ENCODE measurements around the gene OPN1SW. TPM values are rescaled to one million over a fixed set of nuclear protein-coding genes. Genes with fewer than 3 reads are reported as not detected.

OPN1SW gene
- polyA plus RNA-seq, 10 donors = 1.7 to 4.2 (median 2.3) TPM

DNA sequence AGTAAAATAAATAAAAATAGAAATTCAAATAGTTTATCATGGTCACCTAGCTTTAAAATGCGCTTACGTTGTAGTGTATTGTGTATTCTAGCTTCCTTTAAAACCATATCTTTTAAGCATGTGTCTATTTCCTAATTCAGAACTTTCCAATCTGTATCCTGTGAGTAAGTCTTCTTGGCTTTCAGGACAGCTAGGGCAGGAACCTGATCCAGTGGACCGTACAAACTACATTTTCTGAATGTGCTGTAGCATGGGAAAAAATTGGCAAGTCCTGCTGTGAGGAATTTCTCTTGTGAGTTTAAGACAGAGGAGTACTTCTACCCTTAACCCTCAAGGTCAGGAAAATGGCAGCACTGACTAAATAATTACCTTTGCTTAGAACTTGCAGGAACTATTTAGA, 12.1 kb downstream of the OPN1SW start:
- DNase-seq = no peak

DNA sequence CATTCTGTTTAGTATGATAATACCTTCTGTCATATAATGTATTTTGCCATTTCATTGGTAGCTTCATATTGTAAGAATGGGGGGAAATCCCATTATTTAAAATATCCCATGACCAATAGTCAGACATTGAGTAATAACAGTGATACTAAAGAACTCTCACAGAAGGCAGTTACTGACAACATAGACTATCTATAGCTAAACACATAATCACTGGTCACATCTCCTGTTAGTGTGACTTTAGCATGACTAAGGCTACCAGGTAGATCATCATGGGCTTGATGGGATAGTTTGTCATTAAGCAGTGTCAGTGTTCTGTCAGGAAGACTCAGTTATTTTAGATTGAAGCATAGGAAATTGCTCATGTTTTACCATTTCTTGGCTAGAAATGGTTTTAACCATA, 16.4 kb downstream of the OPN1SW start:
- DNase-seq = no peak

GRCh38 chr7:128758553-128758952, 17.0 kb downstream of the OPN1SW start:
- no peak for DNase-seq

DNA sequence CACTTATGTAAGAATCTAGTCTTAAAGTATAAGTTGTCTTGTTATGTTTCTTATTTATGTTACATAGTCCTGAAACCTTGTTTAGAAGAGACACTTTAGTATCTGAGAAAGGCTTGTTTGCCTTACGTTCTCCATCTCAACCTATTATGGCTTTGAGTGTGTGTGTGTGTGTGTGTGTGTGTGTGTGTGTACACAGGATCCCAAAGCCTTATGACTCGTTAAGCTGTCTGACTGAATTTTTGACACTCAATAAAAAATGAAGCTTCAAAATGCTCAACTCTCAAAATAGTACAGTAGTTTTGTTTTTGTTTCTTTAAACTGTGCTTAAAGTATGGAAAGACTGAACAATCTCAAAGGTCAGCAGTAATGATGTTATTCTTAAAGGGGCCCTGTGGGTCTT, 18.4 kb downstream of the OPN1SW start:
- DNase-seq = no peak

DNA sequence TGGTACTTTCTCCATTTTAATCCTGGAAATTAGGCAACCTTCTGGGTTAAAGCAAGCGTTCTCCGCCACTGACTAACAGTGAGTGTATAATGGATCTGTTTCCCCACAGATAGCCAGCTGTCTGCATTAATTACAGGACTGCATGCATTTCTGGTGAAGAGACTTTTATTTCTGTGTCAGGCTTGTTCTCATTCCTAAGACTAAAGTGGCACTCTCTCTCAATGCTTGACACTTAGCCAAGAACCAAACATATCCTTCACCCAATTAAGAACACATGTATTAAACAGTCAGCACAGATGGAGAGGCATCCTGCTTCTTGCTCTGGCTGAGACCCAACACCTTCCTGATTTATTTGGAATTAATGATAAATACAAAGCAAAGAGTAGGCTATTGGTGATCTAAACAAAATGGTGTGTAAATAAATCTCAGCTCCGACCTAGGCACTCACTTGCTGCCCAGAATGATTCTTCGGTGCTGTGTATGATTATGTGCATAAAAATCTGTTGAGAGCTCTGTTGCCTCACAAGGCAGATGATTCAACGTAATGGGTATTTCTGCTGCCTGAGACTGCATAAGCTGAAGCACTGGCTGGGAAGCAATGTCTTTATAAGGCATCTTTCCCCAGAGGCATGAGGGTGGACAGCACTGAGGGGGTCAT, 19.6 kb downstream of the OPN1SW start:
- peak; percentile 49 to 92 (median 55) for DNase-seq

- no peak for DNase-seq
These were observed 20.3 kb downstream of the OPN1SW start for GRCh38 chr7:128755075-128755818.

- no peak for DNase-seq
These were observed 23.3 kb downstream of the OPN1SW start for GRCh38 chr7:128752251-128752650.

- DNase-seq = no peak
These were observed 28.1 kb downstream of the OPN1SW start for GRCh38 chr7:128747327-128748079.

DNA sequence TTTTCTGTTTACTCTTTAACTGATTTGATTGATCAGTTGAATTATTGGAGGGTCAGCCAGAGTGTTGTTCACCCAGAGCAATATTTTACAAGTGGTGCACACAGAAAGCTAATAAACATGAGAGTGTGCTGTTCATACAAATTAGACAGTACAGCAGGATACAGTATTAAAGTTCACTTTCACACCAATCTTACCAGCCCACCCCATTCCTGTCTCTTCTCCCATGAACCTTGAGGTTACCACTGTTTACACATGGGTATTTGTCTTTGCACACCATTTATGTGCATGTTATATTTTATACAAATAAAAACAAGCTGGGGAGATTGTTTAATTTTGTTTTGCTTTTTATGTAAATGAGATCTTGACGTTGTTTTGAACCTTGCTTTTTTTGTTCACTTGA, 29.9 kb downstream of the OPN1SW start:
- DNase-seq = no peak

DNA sequence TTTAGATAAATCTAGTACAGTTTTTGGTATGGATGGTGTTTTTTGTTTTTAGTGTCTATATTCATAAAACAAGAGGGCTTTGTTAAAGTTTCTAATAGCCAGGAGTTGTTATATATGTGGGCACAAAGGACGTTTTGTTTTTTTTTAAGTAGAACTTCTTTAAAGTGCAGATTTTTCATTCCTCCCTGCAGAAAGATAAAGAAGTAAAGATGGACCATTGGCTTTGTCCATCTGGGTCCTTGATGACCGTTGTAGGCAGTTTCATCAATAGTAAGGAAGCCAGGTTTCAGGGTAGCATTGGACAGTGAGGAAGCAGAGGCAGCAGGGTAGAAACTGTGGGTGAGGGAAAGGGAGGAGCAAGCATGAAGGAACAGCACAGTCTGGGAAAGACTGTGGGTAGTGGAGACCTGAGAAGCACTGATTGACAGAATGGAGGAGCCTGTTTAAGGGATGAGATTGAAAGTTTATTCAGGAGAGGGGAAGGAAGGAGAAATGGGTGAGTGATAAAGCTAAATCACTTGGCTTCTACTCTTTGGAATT, 31.2 kb downstream of the OPN1SW start:
- DNase-seq = no peak

DNA sequence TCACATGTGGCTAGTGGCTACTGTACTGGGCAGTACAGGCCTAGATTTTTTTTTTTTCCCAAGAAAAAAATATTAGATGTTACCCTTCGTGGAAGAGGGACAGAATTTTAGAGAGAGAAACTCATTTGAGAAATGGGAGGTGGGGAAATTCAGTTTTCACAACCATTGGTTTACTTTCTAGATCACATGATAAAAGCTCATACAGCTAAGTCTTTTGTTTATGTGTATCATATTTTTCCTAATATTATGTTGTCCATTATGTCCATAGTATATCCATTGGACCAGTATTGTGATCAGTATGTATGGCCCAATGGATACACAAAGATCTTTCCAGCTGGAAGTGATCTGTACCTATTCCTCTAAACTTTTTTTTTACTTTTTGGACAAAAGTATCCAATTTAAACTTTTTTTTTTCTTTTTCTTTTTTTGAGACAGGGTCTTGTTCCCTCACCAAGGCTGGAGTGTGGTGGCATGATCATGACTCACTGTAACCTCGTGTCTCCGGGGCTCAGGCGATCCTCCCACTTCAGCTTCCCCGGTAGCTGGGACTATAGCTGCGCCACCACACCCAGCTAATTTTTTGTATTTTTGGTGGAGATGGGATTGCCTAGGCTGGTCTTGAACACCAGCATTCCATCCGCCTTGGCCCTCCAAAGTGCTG, 32.4 kb downstream of the OPN1SW start:
- no peak for DNase-seq

DNA sequence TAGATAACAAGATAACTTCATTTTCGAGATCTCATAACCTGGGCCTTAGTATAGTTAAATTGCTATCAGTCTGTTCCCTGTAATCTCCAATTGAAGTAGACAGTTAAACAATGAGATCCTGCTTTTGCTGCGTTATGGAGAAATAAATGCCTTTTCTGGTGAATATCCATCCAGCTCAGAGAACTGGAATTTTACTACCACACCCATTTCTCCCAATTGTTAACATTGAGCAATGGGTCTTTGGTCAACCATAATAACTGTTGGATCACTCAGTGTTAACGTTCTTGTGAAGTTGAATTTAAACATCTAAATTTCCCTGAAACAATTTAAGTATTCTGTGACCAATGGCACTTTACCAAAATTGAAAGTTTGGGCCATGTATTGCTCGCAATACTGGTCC, 33.4 kb downstream of the OPN1SW start:
- no peak for DNase-seq

DNA sequence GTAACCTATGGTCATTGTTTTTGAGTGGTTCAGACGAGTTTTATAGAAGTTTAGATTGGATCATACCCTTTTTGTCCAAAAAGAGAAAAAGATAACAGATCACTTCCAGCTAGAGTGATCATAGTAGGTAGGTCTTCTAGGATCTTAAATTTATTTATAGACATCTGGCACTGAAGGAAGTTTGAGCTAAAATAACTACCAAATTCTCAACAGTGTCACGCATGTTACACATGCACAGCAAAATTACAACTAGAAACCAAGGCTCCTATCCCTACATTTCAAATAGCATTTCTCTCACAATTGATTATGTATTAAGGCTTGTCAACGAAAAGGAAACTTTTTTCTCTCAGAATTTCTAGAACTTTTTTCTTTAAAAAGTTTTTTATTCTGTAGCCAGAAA, 34.1 kb downstream of the OPN1SW start:
- DNase-seq = no peak

- peak in 2 of 3 donors; percentile 35 to 53 for DNase-seq
These were observed 34.6 kb downstream of the OPN1SW start for GRCh38 chr7:128740996-128741395.

DNA sequence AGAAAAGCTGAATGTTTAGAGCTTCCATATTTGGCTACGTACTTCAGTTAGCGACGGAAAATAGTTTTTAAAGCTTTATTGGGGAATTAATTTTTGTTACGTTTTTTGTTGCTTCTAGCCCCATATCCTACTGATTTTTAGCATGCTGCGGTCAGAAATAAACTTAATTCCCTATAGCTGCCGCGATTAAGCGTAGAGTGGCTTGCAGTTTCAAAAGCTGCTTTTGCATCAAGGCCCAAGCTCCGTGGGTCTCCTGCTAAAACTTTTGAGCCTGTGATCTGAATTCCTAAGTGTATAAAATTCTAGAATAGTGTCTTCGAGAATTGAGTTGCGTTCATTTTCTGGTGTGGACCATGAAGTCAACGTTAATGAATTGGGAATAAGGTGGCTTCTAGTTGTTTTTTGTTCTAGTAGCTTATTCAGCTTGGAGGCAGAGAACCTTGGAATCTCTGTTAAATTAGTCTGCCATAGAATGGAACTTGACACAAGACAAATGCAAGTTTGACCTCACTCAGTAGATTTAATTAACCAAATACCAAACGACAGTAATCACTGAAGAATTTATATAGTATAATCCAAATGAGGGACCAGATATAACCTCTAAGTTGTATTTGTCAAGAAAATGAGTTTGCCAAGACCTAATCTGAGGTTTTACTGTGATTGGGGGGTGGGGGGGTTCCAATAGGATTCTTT, 35.5 kb downstream of the OPN1SW start:
- peak in 1 of 3 donors; percentile 29 for DNase-seq

- peak; percentile 97 to 99 (median 98) for DNase-seq
These were observed 36.3 kb downstream of the OPN1SW start, which contains the start of gene CALU for GRCh38 chr7:128739048-128739962. TSS of gene CALU (plus strand) at chr7:128739359. CDS start at chr7:128748584, 9,225 bp downstream.

DNA sequence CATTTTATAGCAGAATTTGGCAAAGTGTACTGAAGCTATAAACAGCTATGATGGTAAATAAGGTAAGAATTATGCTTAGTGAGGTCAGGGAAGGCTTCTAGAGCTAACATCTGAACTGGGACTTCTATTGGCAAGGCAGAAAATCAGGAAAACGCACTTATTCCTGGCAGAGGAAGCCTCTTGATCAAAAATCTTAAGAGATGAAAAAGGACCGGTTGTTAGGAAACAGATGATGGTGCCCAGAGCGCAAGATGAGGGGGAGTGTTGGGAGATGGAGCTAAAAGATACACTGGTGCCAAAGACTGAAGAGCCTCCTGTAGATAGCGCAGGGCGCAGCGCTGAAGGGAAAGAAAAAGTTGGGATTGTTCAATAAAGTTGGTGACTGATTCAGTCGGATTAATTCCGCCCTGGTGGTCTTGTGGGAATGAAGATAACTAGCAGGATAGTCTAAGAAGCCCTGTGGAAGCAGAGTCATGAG, 37.0 kb downstream of the OPN1SW start:
- no peak for DNase-seq

DNA sequence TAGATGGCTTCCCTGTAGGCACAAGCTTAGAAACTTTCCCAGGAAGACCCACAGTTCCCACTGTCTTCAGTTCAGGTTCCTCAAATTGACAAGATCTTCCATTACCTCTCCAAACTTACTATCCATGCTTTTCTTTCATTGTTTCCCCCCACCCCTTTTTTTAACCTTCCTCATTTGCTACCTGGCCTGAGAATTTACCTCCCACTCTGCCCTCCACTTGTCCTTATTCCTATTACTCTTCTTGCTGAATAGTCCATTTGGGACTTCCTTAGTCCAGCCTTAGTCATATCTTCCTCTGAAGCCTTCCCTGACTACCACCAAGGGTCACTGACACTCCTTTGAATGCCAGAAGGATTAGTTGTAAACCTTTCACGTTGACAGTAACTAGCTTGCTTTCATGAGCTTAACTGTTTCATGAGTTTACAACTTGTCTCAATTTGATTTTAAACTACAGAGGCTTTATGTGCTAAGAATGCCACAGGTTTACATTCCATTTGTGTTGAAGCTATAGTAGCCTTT, 37.7 kb downstream of the OPN1SW start:
- peak in 1 of 3 donors; percentile 41 for DNase-seq

DNA sequence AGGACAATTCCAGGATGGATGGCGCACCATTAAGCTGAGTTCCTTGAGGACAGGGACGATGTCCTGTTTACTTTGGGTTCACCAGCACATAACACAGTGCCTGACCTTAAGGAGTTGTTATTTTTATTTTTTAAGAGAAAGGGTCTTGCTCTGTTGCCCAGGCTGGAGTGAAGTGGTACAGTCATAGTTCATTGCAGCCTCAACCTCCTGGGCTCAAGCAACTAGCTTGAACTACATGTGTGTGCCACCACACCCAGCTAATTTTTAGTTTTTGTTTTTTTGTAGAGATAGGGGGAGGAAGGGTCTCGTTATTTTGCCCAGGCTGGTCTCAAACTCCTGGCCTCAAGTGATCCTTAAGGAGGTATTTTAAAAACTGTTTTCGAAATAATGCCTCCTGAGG, 38.2 kb downstream of the OPN1SW start:
- no peak for DNase-seq

GRCh38 chr7:128735436-128735835, 40.2 kb downstream of the OPN1SW start:
- DNase-seq = no peak
